ENCODE results near the gene NLRP3.
"Not testable (repeated sequence)": the region's sequence is repeated elsewhere in the genome, so short reads cannot be mapped to it uniquely, and the experiment has no call there.

The NLRP3 gene

GRCh38 chr1:247392088-247392487, 23.9 kb upstream of the NLRP3 start:
- DNase-seq = no peak

GRCh38 chr1:247395075-247395474, 20.9 kb upstream of the NLRP3 start:
- DNase-seq = not testable (repeated sequence)

- no peak for DNase-seq
Observed at GRCh38 chr1:247400685-247401084, 15.3 kb upstream of the NLRP3 start.

GRCh38 chr1:247401310-247402119, 14.5 kb upstream of the NLRP3 start:
- DNase-seq = no peak

DNA sequence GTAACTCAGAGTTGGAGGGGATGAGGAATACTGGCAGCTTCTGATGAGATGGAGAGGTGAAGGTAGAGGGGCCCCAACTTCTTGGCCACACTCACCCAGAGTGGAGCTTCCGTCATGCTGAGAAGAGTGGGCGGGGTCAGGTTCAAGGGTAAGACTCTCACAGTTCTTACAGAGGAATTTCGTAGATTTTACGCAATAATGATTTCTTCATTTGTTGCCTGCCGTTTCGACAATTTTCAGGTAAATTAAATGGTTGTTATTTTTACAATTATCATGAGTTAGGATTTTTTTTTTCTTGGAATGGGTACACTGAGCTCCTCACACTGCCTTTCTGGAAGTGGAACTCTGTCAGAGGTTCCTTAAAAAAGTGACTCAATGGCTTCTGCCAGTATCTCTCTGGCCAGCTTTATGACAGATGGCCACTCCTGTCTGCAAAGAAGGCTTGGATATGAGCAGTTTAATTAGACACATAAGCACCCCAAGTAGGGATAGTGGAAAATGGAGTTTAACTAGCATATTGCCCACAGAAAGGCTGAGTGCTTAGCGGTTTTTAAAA, 13.8 kb upstream of the NLRP3 start:
- no peak for DNase-seq

GRCh38 chr1:247406014-247406656, 9.8 kb upstream of the NLRP3 start:
- DNase-seq = no peak

- DNase-seq = no peak
Observed at GRCh38 chr1:247407180-247407616, 8.8 kb upstream of the NLRP3 start.

DNA sequence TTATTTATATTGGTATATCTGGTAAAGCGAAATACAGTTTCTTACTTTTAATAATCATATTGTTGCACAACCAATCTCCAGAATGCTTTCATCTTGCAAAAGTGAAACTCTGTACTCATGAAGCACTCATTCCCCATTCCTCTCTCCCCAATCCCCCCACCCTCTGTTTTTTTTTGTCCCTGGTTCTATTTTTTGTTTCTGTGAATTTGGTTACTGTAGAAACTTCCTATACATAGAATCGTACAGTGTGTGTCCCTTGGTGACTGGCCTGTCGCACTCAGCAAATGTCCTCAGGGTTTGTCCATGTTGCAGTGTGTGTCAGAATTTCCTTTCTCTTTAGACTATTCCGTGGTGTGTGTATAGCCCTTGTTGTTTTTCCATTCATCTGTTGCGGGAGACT, 7.9 kb upstream of the NLRP3 start:
- no peak for DNase-seq

DNA sequence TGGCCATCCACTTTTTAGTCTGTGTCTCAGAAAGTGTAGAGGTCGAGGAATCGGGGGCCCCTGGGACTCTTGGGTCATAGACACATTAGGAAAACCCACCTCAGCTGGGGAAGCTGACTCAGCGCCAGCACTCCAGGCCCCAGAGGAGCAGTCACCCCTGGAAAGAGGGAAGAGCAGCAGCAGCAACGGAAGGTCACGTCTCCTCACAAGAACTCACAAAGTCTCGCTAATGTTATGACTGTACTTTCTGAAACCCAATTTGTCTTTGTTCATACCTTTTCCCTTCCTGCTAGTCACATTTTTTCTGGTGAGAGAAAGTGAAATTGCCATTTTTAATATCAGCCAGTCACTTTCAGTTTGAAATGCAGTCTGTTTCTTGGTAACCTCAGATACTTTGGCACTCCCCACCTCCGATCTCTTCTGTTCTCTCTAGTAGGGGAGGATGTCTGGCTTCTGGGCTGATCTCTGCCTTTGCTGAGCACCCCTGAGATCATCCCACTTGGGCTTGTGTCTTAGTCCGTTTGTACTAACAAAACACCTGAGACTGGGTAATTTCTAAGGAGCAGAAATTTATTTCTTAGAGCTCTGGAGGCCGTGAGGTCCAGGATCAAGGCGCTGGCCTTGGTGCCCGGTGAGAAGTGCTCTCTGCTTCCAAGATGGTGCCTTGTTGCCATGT, 6.0 kb upstream of the NLRP3 start:
- DNase-seq = no peak

DNA sequence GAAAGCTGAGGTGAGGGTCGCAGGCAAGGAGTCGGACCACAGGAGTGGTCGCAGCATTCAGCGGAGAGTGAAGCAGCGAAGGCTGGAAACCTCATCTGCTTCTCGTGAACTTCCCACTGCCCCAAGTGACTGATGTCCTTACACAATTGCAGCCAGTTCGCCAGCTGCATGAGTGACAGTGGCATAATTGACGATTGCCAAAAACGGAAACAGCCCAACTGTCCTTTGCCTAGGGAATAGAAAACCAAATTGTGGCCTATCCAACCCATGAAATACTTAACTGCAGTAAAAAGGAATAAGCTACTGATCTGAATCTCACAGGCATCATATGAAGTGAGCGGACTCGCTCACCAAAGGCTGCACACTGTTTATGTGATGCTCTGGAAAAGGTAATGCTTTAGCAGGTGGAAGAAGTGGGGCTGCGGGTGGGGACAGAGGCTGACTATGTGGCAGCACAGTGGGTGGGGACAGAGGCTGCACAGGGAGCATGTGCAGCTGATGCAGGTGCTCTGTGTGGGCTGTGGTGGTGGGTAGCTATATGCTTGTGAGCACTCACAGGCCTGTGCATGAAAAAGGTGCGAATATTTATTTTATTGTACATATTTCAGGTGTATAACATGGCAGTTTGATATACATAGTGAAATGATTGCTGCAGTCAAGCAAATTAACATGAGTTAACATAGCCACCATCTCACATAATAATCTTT, 4.2 kb upstream of the NLRP3 start:
- no peak for DNase-seq

- no peak for DNase-seq
Observed at GRCh38 chr1:247417831-247418230, 1.9 kb downstream of the NLRP3 start.

DNA sequence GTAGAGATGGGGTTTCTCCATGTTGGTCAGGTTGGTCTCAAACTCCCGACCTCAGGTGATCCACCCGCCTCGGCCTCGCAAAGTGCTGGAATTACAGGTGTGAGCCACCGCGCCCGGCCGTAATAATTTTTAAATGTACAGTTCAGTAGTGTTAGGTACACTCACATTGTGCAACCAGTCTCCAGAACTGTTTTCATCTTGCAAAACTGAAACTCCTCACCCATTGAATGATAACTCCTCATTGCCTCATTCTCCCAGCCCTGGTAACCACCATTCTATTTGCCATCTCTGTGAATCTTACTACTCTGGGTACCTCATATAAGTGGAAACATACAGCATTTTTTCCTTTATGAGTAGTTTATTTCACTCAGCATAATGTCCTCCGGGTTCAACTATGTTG, 3.4 kb downstream of the NLRP3 start:
- DNase-seq = no peak

- DNase-seq = no peak
Observed at GRCh38 chr1:247421074-247421473, 5.1 kb downstream of the NLRP3 start.

GRCh38 chr1:247429496-247429895, 13.5 kb downstream of the NLRP3 start:
- DNase-seq = no peak

- DNase-seq = no peak
Observed at GRCh38 chr1:247430434-247430833, 14.5 kb downstream of the NLRP3 start.

- DNase-seq = no peak
Observed at GRCh38 chr1:247431643-247432042, 15.7 kb downstream of the NLRP3 start.

- no peak for DNase-seq
Observed at GRCh38 chr1:247434005-247434404, 18.0 kb downstream of the NLRP3 start.

- no peak for DNase-seq
Observed at GRCh38 chr1:247435030-247435758, 19.2 kb downstream of the NLRP3 start.

- no peak for DNase-seq
Observed at GRCh38 chr1:247435759-247436147, 19.8 kb downstream of the NLRP3 start.

- DNase-seq = no peak
Observed at GRCh38 chr1:247437551-247438505, 21.9 kb downstream of the NLRP3 start.

DNA sequence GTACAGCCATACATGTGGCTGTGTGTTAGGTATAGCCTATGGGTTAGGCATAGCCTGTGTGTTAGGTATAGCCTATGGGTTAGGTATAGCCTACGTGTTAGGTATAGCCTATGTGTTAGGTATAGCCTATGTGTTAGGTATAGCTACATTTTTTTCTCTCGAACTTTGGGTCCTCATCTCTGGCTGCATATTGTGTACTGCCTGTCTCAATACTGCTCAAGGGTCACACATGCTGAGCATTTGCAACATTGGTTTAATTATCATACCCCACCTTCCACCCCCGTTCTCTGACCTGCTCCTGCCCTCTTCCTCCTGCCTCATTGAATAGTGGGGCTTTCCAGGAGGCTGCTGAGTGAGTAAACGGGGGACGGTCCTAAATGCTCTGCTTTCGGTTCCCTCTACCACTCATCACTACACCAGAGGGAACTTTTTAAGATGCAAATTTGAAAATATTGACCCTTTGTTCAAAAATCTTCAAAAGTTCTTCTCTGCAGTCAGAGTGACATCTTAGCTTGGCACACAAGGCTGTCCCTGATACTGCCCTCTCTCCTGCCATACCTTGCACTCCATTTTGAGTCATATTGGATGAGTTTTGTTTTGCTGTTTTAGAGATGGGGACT, 24.1 kb downstream of the NLRP3 start:
- no peak for DNase-seq

Measured in COR-L47 (cell line).